ENCODE results near the gene ITGAD.

ITGAD gene

GRCh38 chr16:31361201-31362110, 31.7 kb upstream of the ITGAD start:
- Histone ChIP-seq H3F3A (ENCODE audit: insufficient read depth, low read length) (no peaks in the 10 kb centered on the region), H3K4me1 (ENCODE audit: low read length) (no peaks in the 10 kb centered on the region), H3K9ac (ENCODE audit: low read length) (no peak overlapping the region), H3K9me2 (replicated peaks; ENCODE audit: insufficient read depth, low read length) (no peaks in the 10 kb centered on the region), H3K4me3 (ENCODE audit: low read length) (no peak overlapping the region), H3K36me3 (replicated peaks; ENCODE audit: insufficient read depth, low read length) (no peaks in the 10 kb centered on the region), H3K27ac (ENCODE audit: low read length) (no peak overlapping the region), H4K20me1 (ENCODE audit: insufficient read depth, low read length) (no peaks in the 10 kb centered on the region), H2AFZ (ENCODE audit: low read length) (no peak overlapping the region), H3K4me2 (ENCODE audit: low read depth, low read length) (no peak overlapping the region), H3K79me2 (ENCODE audit: low read length) (no peaks in the 10 kb centered on the region), H3K9me3 (replicated peaks; ENCODE audit: insufficient read depth, low read length) (no peaks in the 10 kb centered on the region), H3K27me3 (replicated peaks; ENCODE audit: insufficient read depth, low read length) (peaks cover 20% of the 10 kb centered on the region)
- DNase-seq: no peak
- TF ChIP-seq EZH2phosphoT487 (IDR thresholded peaks at IDR 0.05; ENCODE audit: low read length) (no peak), CTCF (IDR thresholded peaks at IDR 0.05; ENCODE audit: low read length) (no peak), EZH2 (optimal IDR thresholded peaks at IDR 0.05; ENCODE audit: low read depth, low read length) (no peak)

DNA sequence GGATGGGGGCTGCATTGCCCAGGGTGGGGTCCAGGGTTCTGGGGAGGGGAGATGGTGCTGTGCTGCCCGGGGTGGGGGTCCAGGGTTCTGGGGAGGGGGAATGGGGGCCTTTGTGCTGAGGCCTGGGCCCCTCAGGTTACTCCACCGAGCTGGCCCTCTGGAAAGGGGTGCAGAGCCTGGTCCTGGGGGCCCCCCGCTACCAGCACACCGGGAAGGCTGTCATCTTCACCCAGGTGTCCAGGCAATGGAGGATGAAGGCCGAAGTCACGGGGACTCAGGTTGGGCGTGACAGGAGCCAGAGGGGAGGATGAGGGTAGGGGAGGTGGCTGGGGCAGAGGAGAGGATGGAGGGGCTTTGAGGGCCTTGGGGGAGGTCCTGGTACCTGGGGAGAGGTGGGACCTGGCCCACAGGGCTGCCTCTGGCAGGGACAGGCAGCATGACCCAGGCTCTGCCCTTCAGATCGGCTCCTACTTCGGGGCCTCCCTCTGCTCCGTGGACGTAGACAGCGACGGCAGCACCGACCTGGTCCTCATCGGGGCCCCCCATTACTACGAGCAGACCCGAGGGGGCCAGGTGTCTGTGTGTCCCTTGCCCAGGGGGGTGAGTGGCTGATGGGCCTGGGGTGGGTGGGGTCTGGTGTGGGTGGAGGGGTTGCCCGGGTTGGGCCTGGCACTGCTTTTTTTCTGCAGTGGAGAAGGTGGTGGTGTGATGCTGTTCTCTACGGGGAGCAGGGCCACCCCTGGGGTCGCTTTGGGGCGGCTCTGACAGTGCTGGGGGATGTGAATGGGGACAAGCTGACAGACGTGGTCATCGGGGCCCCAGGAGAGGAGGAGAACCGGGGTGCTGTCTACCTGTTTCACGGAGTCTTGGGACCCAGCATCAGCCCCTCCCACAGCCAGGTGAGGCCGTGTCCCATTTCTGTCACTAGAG, 30.4 kb upstream of the ITGAD start:
- H3K4me3 ChIP-seq (ENCODE audit: low read length): no peak overlapping the region

GRCh38 chr16:31363721-31364120, 29.4 kb upstream of the ITGAD start:
- Histone ChIP-seq H3K27me3 (replicated peaks; ENCODE audit: insufficient read depth, low read length) (peaks cover 23% of the 10 kb centered on the region), H3K4me3 (ENCODE audit: low read length) (no peak overlapping the region), H3K9ac (ENCODE audit: low read length) (no peak overlapping the region), H3K4me2 (ENCODE audit: low read depth, low read length) (no peak overlapping the region), H4K20me1 (ENCODE audit: insufficient read depth, low read length) (no peaks in the 10 kb centered on the region), H3K79me2 (ENCODE audit: low read length) (no peaks in the 10 kb centered on the region), H2AFZ (ENCODE audit: low read length) (no peak overlapping the region), H3K27ac (ENCODE audit: low read length) (no peak overlapping the region), H3K36me3 (replicated peaks; ENCODE audit: insufficient read depth, low read length) (no peaks in the 10 kb centered on the region), H3K4me1 (ENCODE audit: low read length) (no peaks in the 10 kb centered on the region), H3K9me2 (replicated peaks; ENCODE audit: insufficient read depth, low read length) (no peaks in the 10 kb centered on the region), H3F3A (ENCODE audit: insufficient read depth, low read length) (no peaks in the 10 kb centered on the region), H3K9me3 (replicated peaks; ENCODE audit: insufficient read depth, low read length) (no peaks in the 10 kb centered on the region)
- no peak for DNase-seq
- TF ChIP-seq CTCF (IDR thresholded peaks at IDR 0.05; ENCODE audit: low read length) (no peak), EZH2 (optimal IDR thresholded peaks at IDR 0.05; ENCODE audit: low read depth, low read length) (no peak), EZH2phosphoT487 (IDR thresholded peaks at IDR 0.05; ENCODE audit: low read length) (no peak)

More for the DNA sequence above, 30.4 kb upstream of the ITGAD start:
- Histone ChIP-seq H3K36me3 (replicated peaks; ENCODE audit: insufficient read depth, low read length) (no peaks in the 10 kb centered on the region), H3K9me2 (replicated peaks; ENCODE audit: insufficient read depth, low read length) (no peaks in the 10 kb centered on the region), H3K4me2 (ENCODE audit: low read depth, low read length) (no peak overlapping the region), H4K20me1 (ENCODE audit: insufficient read depth, low read length) (no peaks in the 10 kb centered on the region), H3K9me3 (replicated peaks; ENCODE audit: insufficient read depth, low read length) (no peaks in the 10 kb centered on the region), H3K27ac (ENCODE audit: low read length) (no peak overlapping the region), H2AFZ (ENCODE audit: low read length) (no peak overlapping the region), H3F3A (ENCODE audit: insufficient read depth, low read length) (no peaks in the 10 kb centered on the region), H3K79me2 (ENCODE audit: low read length) (no peaks in the 10 kb centered on the region), H3K9ac (ENCODE audit: low read length) (no peak overlapping the region), H3K27me3 (replicated peaks; ENCODE audit: insufficient read depth, low read length) (peaks cover 21% of the 10 kb centered on the region), H3K4me1 (ENCODE audit: low read length) (no peaks in the 10 kb centered on the region)
- no peak for DNase-seq
- TF ChIP-seq CTCF (IDR thresholded peaks at IDR 0.05; ENCODE audit: low read length): no peak
- TF ChIP-seq EZH2 (optimal IDR thresholded peaks at IDR 0.05; ENCODE audit: low read depth, low read length): no peak
- no peak for TF ChIP-seq EZH2phosphoT487 (IDR thresholded peaks at IDR 0.05; ENCODE audit: low read length)
